ENCODE measurements around the gene P2RX7. TPM values are rescaled to one million over a fixed set of nuclear protein-coding genes. Genes with fewer than 3 reads are reported as not detected.

P2RX7 gene
- total RNA-seq, 2 experiments from 2014 or later: 11.3 to 12.2 TPM

DNA sequence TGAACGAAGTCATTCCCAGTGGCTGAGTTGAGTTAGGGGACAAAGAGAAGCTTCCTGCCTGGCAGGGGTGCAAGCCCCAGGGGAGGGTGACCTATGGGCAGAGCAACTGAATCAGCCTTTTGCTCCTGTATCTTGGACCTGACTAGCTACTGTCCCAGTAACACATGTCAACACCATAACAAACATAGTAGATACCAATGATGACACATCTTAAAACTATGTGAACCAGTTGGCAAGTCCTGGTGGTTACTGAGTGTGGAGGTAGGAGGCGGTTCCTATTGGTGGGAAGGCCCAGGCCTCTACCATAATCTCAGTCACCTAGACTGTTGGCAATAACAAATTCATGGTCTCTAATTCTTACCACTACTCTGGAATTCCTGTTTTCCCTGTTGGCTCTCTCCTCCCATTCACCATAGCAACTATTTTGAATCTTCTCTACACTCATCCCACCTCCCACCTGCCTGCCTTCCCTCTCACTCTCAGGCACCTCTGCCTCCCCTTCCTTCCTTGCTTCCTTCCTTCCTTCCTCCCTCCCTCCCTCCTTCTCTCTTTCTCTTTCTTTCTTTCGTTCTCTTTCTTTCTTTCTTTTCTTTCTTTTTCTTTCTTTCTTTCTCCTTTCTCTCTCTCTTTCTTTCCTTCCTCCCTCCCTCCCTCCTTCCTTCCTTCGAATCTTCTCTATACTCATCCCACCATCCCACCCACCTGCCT lies 8.1 kb upstream of the P2RX7 start:
- Mint-ChIP-seq H3K36me3 (peaks cover under 1% of the 10 kb centered on the region), H3K4me1 (ENCODE audit: low read depth) (peaks cover 42% of the 10 kb centered on the region), H3K27ac (peak overlapping the region; percentile 30), H3K27me3 (no peaks in the 10 kb centered on the region), H3K4me3 (no peak overlapping the region), H3K9me3 (peaks cover under 1% of the 10 kb centered on the region)
- ChIA-PET POLR2A (no interaction called here), CTCF (interaction anchor here (1.2 kb wide), 1 partner anchor 31 kb away, joined by 3 read pairs; no protein-coding TSS in a partner anchor)
- DNase-seq: peak; percentile 66
- intact Hi-C loops (cut with micrococcal nuclease): loop anchor here (1.0 kb wide), 1 partner anchor 90 kb away; no protein-coding TSS in a partner anchor

DNA sequence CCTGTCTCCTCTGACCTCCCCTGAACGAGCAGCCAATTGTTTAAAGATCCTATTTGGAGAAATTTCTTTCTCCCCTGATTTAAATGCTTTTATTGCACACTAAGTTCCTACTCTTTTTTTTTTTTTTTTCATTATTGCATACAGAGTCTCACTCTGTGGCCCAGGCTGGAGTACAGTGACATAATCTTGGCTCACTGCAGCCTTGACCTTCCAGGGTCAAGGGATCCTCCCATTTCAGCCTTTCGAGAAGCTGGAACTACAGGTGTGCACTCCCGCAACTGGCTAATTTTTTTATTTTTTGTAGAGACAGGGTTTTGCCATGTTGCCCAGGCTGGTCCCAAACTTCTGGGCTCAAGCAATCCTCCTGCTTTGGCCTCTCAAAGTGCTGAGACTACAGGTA lies 5.2 kb upstream of the P2RX7 start:
- no peak overlapping the region for H3K27ac Mint-ChIP-seq
- peaks cover 2% of the 10 kb centered on the region for H3K9me3 Mint-ChIP-seq
- H3K4me3 Mint-ChIP-seq: no peak overlapping the region
- no peak for DNase-seq
- intact Hi-C loops (cut with micrococcal nuclease): no loop called here
- H3K27me3 Mint-ChIP-seq: no peaks in the 10 kb centered on the region
- POLR2A ChIA-PET: no interaction called here
- peaks cover 2% of the 10 kb centered on the region for H3K36me3 Mint-ChIP-seq
- CTCF ChIA-PET: no interaction called here
- peaks cover 68% of the 10 kb centered on the region for H3K4me1 Mint-ChIP-seq (ENCODE audit: low read depth)

GRCh38 chr12:121128908-121129810 lies 3.5 kb upstream of the P2RX7 start:
- ChIA-PET CTCF (interaction anchor here (0.7 kb wide), 1 partner anchor 32 kb away, joined by 3 read pairs; no protein-coding TSS in a partner anchor), POLR2A (interaction anchor here (1.2 to 1.5 kb wide), 2 partner anchors 85 to 110 kb away, joined by 4 to 5 read pairs; no protein-coding TSS in a partner anchor)
- Mint-ChIP-seq H3K4me3 (peak overlapping the region; percentile 54), H3K27ac (peak overlapping the region; percentile 98), H3K4me1 (ENCODE audit: low read depth) (peaks cover 73% of the 10 kb centered on the region), H3K9me3 (peaks cover 2% of the 10 kb centered on the region), H3K27me3 (no peaks in the 10 kb centered on the region), H3K36me3 (peaks cover 2% of the 10 kb centered on the region)
- intact Hi-C loops (cut with micrococcal nuclease): loop anchor here (1.0 kb wide), 4 partner anchors 15 to 95 kb away; partner anchors contain the start of gene P2RX4
- peak; percentile 91 for DNase-seq

GRCh38 chr12:121129811-121130147 lies 2.9 kb upstream of the P2RX7 start:
- intact Hi-C loops (cut with micrococcal nuclease): loop anchor here (1.0 kb wide), 4 partner anchors 15 to 95 kb away; partner anchors contain the start of gene P2RX4
- Mint-ChIP-seq H3K27ac (peak overlapping the region; percentile 98), H3K4me3 (peak overlapping the region; percentile 54), H3K27me3 (no peaks in the 10 kb centered on the region), H3K36me3 (peaks cover 4% of the 10 kb centered on the region), H3K4me1 (ENCODE audit: low read depth) (peaks cover 73% of the 10 kb centered on the region), H3K9me3 (peaks cover 2% of the 10 kb centered on the region)
- POLR2A ChIA-PET: interaction anchor here (0.6 to 1.5 kb wide), 3 partner anchors 74 to 110 kb away, joined by 3 to 5 read pairs (median 4); no protein-coding TSS in a partner anchor
- DNase-seq: no peak
- CTCF ChIA-PET: no interaction called here

DNA sequence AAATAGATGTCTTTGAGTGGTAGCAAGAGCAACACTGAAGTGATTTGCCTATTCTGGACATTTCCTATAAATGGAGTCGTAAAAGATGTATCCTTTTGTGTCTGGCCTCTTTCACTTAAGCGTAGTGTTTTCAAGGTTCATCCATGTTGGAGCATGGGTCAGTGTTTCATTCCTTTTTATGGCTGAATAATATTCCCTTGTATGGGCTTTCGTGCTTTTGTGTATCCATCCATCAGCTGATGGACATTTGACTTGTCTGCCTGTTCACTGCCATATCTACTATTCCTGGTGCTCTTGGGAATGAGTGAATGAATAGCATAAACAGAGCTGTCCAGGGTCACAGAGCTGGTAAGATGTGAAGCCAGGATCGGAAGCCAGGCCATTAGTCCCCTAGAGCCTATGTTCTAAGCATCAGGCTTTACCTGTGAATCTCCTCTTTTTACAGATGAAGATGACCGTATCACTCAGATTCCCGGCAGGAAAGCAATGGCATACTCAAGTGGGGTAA lies 1.8 kb upstream of the P2RX7 start:
- intact Hi-C loops (cut with micrococcal nuclease): no loop called here
- DNase-seq: no peak
- ChIA-PET CTCF (no interaction called here), POLR2A (interaction anchor here (2.4 kb wide), 1 partner anchor 13 kb away, joined by 10 read pairs; no protein-coding TSS in a partner anchor)
- H3K27me3 Mint-ChIP-seq: no peaks in the 10 kb centered on the region
- no peak overlapping the region for H3K4me3 Mint-ChIP-seq
- peaks cover 67% of the 10 kb centered on the region for H3K4me1 Mint-ChIP-seq (ENCODE audit: low read depth)
- H3K9me3 Mint-ChIP-seq: peaks cover 2% of the 10 kb centered on the region
- H3K36me3 Mint-ChIP-seq: peaks cover 4% of the 10 kb centered on the region
- peak overlapping the region; percentile 53 for H3K27ac Mint-ChIP-seq

GRCh38 chr12:121131941-121132341 lies 735 bp upstream of the P2RX7 start:
- H3K4me3 Mint-ChIP-seq: no peak overlapping the region
- POLR2A ChIA-PET: interaction anchor here (0.8 to 2.4 kb wide), 3 partner anchors 12 to 226 kb away, joined by 3 to 10 read pairs (median 6); no protein-coding TSS in a partner anchor
- H3K4me1 Mint-ChIP-seq (ENCODE audit: low read depth): peaks cover 65% of the 10 kb centered on the region

GRCh38 chr12:121133838-121134237 lies 1.2 kb downstream of the P2RX7 start:
- Mint-ChIP-seq H3K4me1 (ENCODE audit: low read depth) (peaks cover 54% of the 10 kb centered on the region), H3K9me3 (peaks cover 2% of the 10 kb centered on the region), H3K36me3 (peaks cover 4% of the 10 kb centered on the region), H3K4me3 (peak overlapping the region; percentile 89), H3K27ac (peak overlapping the region; percentile 65), H3K27me3 (no peaks in the 10 kb centered on the region)
- intact Hi-C loops (cut with micrococcal nuclease): no loop called here
- no peak for DNase-seq
- POLR2A ChIA-PET: no interaction called here
- CTCF ChIA-PET: no interaction called here

More at GRCh38 chr12:121131941-121132341, 735 bp upstream of the P2RX7 start:
- peaks cover 2% of the 10 kb centered on the region for H3K9me3 Mint-ChIP-seq
- peaks cover 4% of the 10 kb centered on the region for H3K36me3 Mint-ChIP-seq
- intact Hi-C loops (cut with micrococcal nuclease): no loop called here
- no peak for DNase-seq
- no peaks in the 10 kb centered on the region for H3K27me3 Mint-ChIP-seq
- H3K27ac Mint-ChIP-seq: peak overlapping the region; percentile 77
- CTCF ChIA-PET: interaction anchor here (1.0 to 1.3 kb wide), 4 partner anchors 12 to 85 kb away, joined by 4 to 6 read pairs (median 4); no protein-coding TSS in a partner anchor

GRCh38 chr12:121135320-121135719 lies 2.6 kb downstream of the P2RX7 start:
- Mint-ChIP-seq H3K4me3 (no peak overlapping the region), H3K27ac (no peak overlapping the region), H3K4me1 (ENCODE audit: low read depth) (peaks cover 41% of the 10 kb centered on the region), H3K36me3 (peaks cover 2% of the 10 kb centered on the region), H3K27me3 (no peaks in the 10 kb centered on the region), H3K9me3 (no peaks in the 10 kb centered on the region)
- DNase-seq: no peak
- CTCF ChIA-PET: interaction anchor here (0.6 to 1.9 kb wide), 3 partner anchors 22 to 95 kb away, joined by 3 to 5 read pairs (median 4); no protein-coding TSS in a partner anchor
- POLR2A ChIA-PET: no interaction called here
- intact Hi-C loops (cut with micrococcal nuclease): no loop called here

- intact Hi-C loops (cut with micrococcal nuclease): no loop called here
- DNase-seq: no peak
- ChIA-PET CTCF (no interaction called here), POLR2A (no interaction called here)
- Mint-ChIP-seq H3K27ac (no peak overlapping the region), H3K4me3 (no peak overlapping the region), H3K36me3 (peaks cover 4% of the 10 kb centered on the region), H3K9me3 (no peaks in the 10 kb centered on the region), H3K4me1 (ENCODE audit: low read depth) (peaks cover 20% of the 10 kb centered on the region), H3K27me3 (no peaks in the 10 kb centered on the region)
Observed at GRCh38 chr12:121137512-121137911, 4.8 kb downstream of the P2RX7 start.

- intact Hi-C loops (cut with micrococcal nuclease): no loop called here
- Mint-ChIP-seq H3K36me3 (peaks cover 4% of the 10 kb centered on the region), H3K9me3 (no peaks in the 10 kb centered on the region), H3K27ac (no peak overlapping the region), H3K27me3 (no peaks in the 10 kb centered on the region), H3K4me3 (no peak overlapping the region), H3K4me1 (ENCODE audit: low read depth) (peaks cover 15% of the 10 kb centered on the region)
- ChIA-PET POLR2A (interaction anchor here (1.2 kb wide), 1 partner anchor 10 kb away, joined by 3 read pairs; no protein-coding TSS in a partner anchor), CTCF (no interaction called here)
- DNase-seq: no peak
Observed at GRCh38 chr12:121138284-121138683, 5.6 kb downstream of the P2RX7 start.

DNA sequence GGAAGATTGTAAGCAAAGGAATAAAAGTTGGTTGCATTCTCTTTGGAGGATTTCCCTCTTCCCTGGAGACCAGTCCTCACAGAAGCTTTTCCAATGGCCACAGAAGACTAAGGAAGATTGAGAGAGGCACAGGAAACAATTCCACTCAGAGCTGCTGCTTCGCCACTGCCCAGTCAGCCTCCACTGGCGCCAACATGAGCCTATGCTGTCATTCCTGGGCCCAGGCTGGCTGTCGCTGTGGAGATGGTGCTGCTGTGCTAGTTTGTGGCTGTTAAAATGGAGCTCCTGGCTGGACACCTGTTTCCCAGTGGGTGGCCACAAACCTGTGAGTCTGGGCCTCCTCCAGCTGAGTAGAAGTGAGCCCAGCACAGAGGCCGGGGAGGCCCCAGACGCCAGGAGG lies 6.6 kb downstream of the P2RX7 start:
- Mint-ChIP-seq H3K9me3 (no peaks in the 10 kb centered on the region), H3K27ac (no peak overlapping the region), H3K36me3 (peaks cover 4% of the 10 kb centered on the region), H3K4me3 (no peak overlapping the region), H3K4me1 (ENCODE audit: low read depth) (peaks cover 14% of the 10 kb centered on the region), H3K27me3 (no peaks in the 10 kb centered on the region)
- POLR2A ChIA-PET: interaction anchor here (1.2 kb wide), 1 partner anchor 9 kb away, joined by 3 read pairs; no protein-coding TSS in a partner anchor
- DNase-seq: no peak
- intact Hi-C loops (cut with micrococcal nuclease): no loop called here
- CTCF ChIA-PET: no interaction called here
